SU-DHL-6 (cell line): ENCODE data around the gene LRRTM4.

Experiments used
- H2AFZ ChIP-seq: fragments of 200-600 bp; sonication (generic); 2 replicates; pipeline ENCODE4 v1.6.1; 2014; ENCODE audit warnings: low read depth, mild to moderate bottlenecking, moderate library complexity, mixed read lengths, antibody characterized with exemption, low read length; ENCODE audit not compliant: severe bottlenecking
- H3F3A ChIP-seq: fragments of 200-600 bp; shearing (Covaris generic); 2 replicates; pipeline ENCODE4 v1.6.0; 2016; ENCODE audit warnings: antibody characterized with exemption, mild to moderate bottlenecking; ENCODE audit not compliant: insufficient read depth
- H3K27ac ChIP-seq: fragments of 200-600 bp; sonication (generic); 2 replicates; pipeline ENCODE4 v1.5.1; 2016; ENCODE audit warnings: low read depth, mild to moderate bottlenecking, low read length, moderate library complexity, mixed read lengths
- H3K27me3 ChIP-seq: fragments of 200-600 bp; sonication (generic), shearing (Covaris generic); 2 replicates; pipeline ENCODE4 v1.6.0; 2014; ENCODE audit warnings: mild to moderate bottlenecking, low read length
- H3K36me3 ChIP-seq: fragments of 200-600 bp; sonication (generic); 2 replicates; pipeline ENCODE4 v1.6.1; 2014; ENCODE audit warnings: mild to moderate bottlenecking, low read length, mixed read lengths
- H3K4me2 ChIP-seq: fragments of 300-600, 200-600 bp; shearing (Covaris generic), sonication (generic); 2 replicates; pipeline ENCODE4 v1.6.0; 2014; ENCODE audit warnings: low read length, low read depth, mild to moderate bottlenecking; ENCODE audit not compliant: poor library complexity, severe bottlenecking
- H3K4me3 ChIP-seq: fragments of 200-600 bp; sonication (generic); 2 replicates; pipeline ENCODE4 v1.5.1; 2014; ENCODE audit warnings: antibody characterized with exemption, low read length, mild to moderate bottlenecking, mixed read lengths; ENCODE audit not compliant: insufficient read depth, poor library complexity, severe bottlenecking
- H3K79me2 ChIP-seq: fragments of 200-600 bp; sonication (generic); 2 replicates; pipeline ENCODE4 v1.6.1; 2014; ENCODE audit warnings: mild to moderate bottlenecking, low read length, moderate library complexity; ENCODE audit not compliant: insufficient read depth
- H3K9ac ChIP-seq: fragments of 200-600 bp; sonication (generic); 2 replicates; pipeline ENCODE4 v1.7.0; 2014; ENCODE audit warnings: mild to moderate bottlenecking, low read length
- H3K9me2 ChIP-seq: fragments of 200-600 bp; sonication (generic); replicated peaks from 2 replicates; pipeline ENCODE4 v1.6.1; 2014; ENCODE audit warnings: low read length; ENCODE audit not compliant: insufficient read depth
- H3K9me3 ChIP-seq: fragments of 200-600 bp; sonication (generic); 2 replicates; pipeline ENCODE4 v1.6.1; 2014; ENCODE audit warnings: low read length, mixed read lengths; ENCODE audit not compliant: insufficient read depth
- H4K20me1 ChIP-seq: fragments of 200-600 bp; sonication (generic); 2 replicates; pipeline ENCODE4 v1.6.1; 2014; ENCODE audit warnings: low read depth, mild to moderate bottlenecking, antibody characterized with exemption, low read length, moderate library complexity, mixed read lengths
- CTCF ChIP-seq: fragments of 200-600 bp; sonication (generic); IDR thresholded peaks from one replicate; pipeline ENCODE4 v1.5.1; 2017; ENCODE audit warnings: antibody characterized with exemption, mild to moderate bottlenecking, low read length, moderate library complexity; ENCODE audit not compliant: insufficient read depth, poor library complexity, severe bottlenecking
- EZH2phosphoT487 ChIP-seq: fragments of 200-600 bp; sonication (generic), shearing (Covaris generic); conservative IDR thresholded peaks from 2 replicates; pipeline ENCODE4 v1.6.1; 2018; ENCODE audit warnings: mild to moderate bottlenecking, antibody characterized with exemption, low read length, moderate library complexity, mixed read lengths

LRRTM4 gene

DNA sequence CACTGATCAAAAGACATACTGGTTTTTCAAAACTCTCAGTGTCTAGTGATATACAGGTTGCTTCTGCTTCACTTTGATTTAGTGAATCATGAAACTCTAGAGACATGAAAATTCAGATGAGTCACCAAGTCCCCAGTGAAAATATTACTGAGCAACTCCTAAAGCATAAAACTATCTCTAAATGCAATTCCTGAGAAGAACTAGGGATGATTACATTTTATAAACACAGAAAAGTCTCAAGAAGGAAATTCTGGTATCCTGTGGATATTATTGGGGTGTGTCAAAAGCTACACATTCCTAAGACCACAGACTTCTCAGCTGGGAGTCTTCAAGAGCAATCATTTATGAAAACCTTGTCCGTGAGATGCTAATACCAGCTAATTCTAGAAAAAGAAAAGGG, 9.7 kb downstream of the LRRTM4 start:
- Histone ChIP-seq H3K4me3 (no peak overlapping the region), H2AFZ (no peak overlapping the region), H3K36me3 (no peaks in the 10 kb centered on the region), H3K79me2 (no peaks in the 10 kb centered on the region), H3K27ac (no peak overlapping the region), H3K9ac (no peak overlapping the region), H3K9me2 (no peaks in the 10 kb centered on the region), H4K20me1 (no peaks in the 10 kb centered on the region), H3K27me3 (no peaks in the 10 kb centered on the region), H3K4me2 (no peak overlapping the region), H3K9me3 (no peaks in the 10 kb centered on the region), H3F3A (no peaks in the 10 kb centered on the region)
- no peak for TF ChIP-seq CTCF
- no peak for TF ChIP-seq EZH2phosphoT487

GRCh38 chr2:77508511-77508910, 13.7 kb downstream of the LRRTM4 start:
- TF ChIP-seq CTCF (no peak), EZH2phosphoT487 (no peak)
- H3K9ac ChIP-seq = no peak overlapping the region
- no peaks in the 10 kb centered on the region for H3K9me2 ChIP-seq
- H3K9me3 ChIP-seq = no peaks in the 10 kb centered on the region
- no peaks in the 10 kb centered on the region for H3K36me3 ChIP-seq
- no peak overlapping the region for H3K4me3 ChIP-seq
- H3K79me2 ChIP-seq = no peaks in the 10 kb centered on the region
- H3K27ac ChIP-seq = no peak overlapping the region
- no peak overlapping the region for H3K4me2 ChIP-seq
- H3F3A ChIP-seq = no peaks in the 10 kb centered on the region
- no peaks in the 10 kb centered on the region for H3K27me3 ChIP-seq
- H2AFZ ChIP-seq = no peak overlapping the region
- no peaks in the 10 kb centered on the region for H4K20me1 ChIP-seq

DNA sequence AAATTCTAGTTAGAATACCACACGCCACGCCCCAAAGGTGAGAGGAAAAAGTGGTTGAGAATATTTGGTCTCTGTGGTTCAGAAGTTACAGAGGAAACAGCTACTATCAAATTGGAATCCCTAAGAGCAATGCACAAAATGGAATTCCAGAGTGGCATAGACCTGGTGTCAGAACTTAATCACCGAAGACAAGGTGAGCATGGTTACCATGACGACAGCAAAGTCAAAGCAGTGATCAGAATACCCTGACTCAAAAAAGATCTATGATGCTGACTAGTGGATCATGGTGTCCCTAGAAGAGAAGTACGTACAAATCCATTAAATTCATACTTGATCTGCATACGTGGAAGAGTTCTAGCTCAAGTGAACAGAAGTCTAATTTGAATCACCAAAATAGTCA, 14.5 kb downstream of the LRRTM4 start:
- Histone ChIP-seq H3F3A (no peaks in the 10 kb centered on the region), H4K20me1 (no peaks in the 10 kb centered on the region), H3K9me2 (no peaks in the 10 kb centered on the region), H3K9ac (no peak overlapping the region), H2AFZ (no peak overlapping the region), H3K4me3 (no peak overlapping the region), H3K27me3 (no peaks in the 10 kb centered on the region), H3K79me2 (no peaks in the 10 kb centered on the region), H3K27ac (no peak overlapping the region), H3K4me2 (no peak overlapping the region), H3K36me3 (no peaks in the 10 kb centered on the region), H3K9me3 (no peaks in the 10 kb centered on the region)
- TF ChIP-seq CTCF (no peak), EZH2phosphoT487 (no peak)

GRCh38 chr2:77488141-77488540, 34.0 kb downstream of the LRRTM4 start:
- no peak overlapping the region for H3K9ac ChIP-seq
- H3K27me3 ChIP-seq = no peaks in the 10 kb centered on the region
- no peak overlapping the region for H3K4me3 ChIP-seq
- no peaks in the 10 kb centered on the region for H3K36me3 ChIP-seq
- H3K4me2 ChIP-seq = no peak overlapping the region
- no peak overlapping the region for H3K27ac ChIP-seq
- no peaks in the 10 kb centered on the region for H3F3A ChIP-seq
- no peaks in the 10 kb centered on the region for H3K79me2 ChIP-seq
- no peaks in the 10 kb centered on the region for H3K9me3 ChIP-seq
- no peak for TF ChIP-seq EZH2phosphoT487
- TF ChIP-seq CTCF = no peak
- no peaks in the 10 kb centered on the region for H4K20me1 ChIP-seq
- no peak overlapping the region for H2AFZ ChIP-seq
- no peaks in the 10 kb centered on the region for H3K9me2 ChIP-seq
